Fibroblast of skin of right biceps (primary cell): Measurements from ENCODE around the gene TIPRL.
"Not testable (repeated sequence)": the region's sequence is repeated elsewhere in the genome, so short reads cannot be mapped to it uniquely, and the experiment has no call there.

Experiments used
- DNase-seq: peaks from one replicate; pipeline ENCODE4 v3.0.0-alpha.2; 2013

The TIPRL gene

DNA sequence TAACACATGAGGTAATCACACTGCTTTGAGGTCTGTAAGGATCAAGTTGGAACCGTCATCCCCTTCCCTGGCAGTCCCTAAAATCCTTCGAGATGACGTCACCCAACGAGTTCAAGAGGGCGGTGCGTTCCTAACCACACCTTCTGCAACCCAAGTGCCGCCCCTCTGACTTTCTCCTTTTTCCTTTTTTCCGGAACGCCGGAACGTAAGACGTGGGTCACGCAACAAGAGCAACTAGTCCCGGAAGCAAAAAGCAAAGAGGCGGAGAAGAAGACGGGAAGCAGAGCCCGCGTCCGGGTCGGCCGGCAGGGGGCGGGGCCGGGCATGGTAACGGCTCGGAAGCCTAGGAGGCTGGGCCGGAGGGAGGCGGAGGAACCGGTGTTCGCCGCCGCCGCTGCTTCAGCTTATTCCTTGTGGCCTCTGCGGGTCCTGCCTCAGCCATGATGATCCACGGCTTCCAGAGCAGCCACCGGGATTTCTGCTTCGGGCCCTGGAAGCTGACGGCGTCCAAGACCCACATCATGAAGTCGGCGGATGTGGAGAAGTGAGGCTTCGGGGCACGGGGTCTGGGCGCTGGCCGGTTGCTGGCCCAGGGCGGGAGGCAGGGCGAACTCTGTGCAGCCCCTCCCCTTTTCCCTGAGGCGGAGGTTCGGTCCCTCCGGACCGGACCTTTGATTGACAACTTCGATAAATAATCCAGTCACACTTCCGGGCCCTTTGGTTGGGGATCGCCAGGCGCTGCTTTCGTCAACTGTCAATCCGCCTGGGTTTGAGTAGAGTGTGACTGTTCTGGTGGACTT lies at the start of gene TIPRL:
TIPRL (plus strand) TSS at position 325 of the 800 bp plus-strand sequence; CDS start at position 441, 116 bp downstream.
- peak; percentile 100 for DNase-seq

DNA sequence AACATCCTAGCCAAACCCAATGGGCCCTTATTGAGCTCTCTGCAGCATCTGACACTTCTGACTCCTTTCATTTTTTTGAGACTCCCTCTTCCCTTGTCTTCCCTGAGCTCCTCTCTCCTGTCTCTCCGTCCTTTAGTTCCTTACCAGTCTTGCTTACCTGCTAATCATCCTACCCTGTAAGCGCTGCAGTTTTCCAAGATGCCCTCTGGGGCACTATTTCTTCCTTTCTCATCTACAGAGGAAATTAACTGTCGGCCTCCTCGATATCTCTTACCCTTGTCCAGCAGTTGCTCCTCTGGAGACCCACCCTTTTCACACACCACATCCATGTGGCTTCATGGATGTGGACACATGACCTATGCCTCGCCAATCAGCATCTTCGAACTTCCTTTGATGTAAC lies 48.8 kb upstream of the TIPRL start:
- no peak for DNase-seq

DNA sequence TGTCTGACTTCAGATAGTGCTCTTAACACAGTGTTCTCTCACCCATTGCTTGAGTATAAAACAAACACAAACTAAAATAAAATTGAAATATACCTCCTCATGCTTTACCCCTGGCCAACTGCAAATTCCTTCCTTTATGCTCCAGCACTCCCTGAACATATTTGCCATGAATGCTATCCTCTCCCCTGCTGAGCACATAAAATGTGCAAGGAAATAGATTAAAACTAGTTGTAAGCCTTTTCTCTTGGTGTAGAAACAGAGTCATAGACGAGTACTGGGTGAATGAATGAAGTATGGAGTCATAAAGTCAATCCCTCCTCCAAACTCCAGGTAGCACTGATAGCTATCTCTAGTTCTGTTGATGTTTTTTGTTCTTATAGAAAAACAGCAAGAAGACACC lies 44.6 kb upstream of the TIPRL start:
- no peak for DNase-seq

DNA sequence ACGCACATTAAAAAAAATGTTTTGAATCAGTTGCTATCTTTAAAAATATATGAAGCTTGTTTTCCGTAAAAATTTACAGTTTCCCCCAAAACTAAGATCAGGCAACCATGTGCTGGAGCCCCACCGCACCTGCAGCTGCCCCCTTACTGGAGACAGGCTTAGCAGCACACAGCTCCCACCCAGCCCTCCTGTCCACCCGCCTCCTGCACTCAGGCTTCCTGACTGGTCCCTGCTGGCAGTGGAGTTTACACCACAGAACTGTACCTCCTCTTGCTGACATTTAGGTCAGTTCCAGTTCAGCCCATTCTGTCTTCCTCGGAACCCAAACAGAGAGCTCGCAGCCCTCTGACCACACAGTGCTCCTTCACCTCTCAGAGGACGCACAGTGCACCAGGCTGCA lies 44.1 kb upstream of the TIPRL start:
- no peak for DNase-seq

DNA sequence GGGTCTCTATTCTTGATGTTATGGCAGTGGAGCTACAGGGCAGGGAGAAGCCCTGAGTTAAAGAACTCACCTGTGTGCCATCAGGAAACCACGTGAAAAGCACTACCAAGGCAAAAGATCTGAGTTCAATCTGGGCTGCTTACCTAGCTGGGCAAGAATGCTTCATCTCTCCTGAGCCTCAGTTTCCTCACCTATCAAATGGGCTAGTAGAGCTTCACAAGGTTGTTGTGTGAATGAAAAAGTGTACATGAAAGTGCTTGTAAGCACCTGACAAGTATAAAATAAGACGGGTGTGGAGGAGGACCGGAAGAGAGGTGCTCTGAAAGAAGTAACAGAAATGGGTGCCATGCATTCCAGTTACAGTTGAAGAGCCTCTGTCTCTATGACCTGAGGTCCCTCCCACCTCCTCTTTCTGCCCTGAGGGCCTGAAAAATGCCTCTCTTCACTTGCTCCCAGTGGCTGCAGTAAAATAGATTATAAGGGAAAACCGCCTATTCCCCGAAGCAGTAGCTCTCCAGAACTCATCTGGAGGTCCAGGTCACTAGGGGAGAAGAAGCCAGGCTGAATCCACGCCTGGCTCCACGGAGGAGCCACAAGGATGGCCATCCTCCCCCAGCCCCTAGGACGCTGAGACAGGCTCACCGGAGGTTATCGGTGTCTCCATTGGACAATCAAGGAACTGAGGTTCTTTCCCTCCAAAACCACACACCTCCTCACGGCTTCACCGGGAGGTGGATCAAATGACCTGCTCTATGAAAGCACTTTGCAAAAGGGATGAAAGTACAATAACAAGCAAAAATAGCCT lies 43.4 kb upstream of the TIPRL start:
- DNase-seq: no peak

DNA sequence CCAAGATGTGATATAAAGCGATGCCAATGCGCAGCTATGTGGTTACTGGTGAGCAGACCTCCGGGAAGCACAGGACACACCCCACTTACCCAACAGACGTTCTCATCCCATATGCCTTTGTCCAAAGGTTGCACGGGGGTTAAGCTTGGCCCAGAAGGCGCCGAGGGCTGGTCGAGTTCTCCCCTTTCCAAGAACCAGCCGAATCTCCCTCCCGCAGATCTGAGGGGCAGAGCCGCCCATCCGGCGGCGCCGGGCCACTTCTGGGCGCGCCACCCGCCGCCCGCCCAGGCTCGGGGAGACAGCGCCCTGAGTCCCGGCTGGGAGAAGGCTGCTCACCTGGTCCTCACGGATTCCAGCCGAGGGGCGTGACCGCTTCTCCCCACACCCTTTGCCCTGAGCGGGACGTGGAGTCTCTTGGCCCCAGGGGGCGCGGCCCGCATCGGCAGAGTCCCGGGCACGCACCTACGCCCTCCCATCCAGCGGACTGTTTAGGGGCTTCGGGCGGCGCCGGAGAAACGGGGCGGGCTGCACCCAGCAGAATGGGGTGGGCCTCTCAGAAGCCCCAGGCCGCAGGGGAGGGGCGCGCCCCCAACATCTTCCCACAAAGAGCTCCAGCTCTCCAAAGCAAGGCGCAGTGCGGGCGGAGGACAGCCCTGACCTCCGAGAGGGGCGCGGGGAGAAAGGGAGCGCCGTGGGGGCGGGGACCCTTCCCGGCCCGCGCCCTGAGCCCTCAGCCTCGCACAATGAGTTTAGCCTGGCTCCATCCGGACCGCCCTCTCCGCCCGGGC lies 42.6 kb upstream of the TIPRL start:
- peak; percentile 19 for DNase-seq

DNA sequence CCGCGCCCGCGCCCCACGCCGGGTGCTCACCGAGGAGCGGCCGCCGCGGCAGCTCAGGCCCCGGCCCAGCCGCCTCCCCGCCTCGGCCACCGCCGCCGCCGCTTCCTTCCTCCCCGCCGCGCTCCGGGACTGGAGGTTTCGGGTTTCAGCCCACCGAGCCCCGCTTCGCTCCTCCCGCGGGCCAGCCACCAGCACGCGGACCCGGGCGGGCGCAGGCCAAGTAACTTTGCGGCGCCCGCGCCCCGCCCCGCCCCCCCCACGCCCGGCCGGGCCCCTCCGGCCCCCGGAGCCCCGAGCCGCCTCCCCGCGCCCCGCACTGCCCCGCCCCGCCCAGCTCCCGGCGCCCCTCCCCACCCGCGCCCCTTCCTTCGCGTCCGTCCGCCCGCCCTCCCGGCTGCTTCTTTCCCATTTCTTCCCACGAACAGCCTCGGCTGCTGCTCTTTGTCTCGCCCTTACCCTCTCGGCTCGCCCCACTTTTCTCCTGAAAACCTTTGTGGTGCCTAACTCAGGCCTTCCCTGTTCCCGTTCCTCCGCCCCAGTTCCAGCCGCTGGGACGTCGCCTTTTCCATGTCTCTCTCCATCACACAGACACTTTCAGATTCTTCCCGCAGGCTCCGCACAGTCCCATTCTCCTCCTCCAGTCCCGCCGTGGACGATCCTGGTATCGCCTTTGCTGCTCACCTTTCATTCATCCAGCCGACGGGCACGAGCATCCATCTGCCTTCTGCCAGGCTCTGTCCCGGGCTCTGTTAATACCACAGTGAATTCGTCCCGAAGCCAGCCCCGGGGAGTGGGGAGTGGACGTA lies 41.9 kb upstream of the TIPRL start, which contains the start of gene GPR161:
GPR161 (minus strand) TSS at position 222 of the 806 bp plus-strand sequence. CDS start 32,080 bp downstream, outside the sequence.
- DNase-seq: peak; percentile 58

DNA sequence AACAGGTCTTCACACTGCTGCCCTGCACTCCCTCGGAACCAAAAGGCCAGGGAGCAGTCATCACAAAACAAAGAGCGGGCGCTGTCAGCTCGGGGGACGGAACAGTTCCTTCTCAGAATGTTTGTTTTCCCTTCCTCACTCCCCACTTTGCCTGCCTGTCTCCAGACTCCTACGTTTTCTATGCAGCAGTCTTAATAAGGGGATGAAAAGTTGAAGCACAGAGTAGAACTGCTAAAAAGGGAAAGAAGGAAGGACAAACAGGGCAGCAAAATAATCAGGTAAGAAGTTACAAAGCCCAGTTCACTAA lies 41.3 kb upstream of the TIPRL start:
- DNase-seq: no peak

DNA sequence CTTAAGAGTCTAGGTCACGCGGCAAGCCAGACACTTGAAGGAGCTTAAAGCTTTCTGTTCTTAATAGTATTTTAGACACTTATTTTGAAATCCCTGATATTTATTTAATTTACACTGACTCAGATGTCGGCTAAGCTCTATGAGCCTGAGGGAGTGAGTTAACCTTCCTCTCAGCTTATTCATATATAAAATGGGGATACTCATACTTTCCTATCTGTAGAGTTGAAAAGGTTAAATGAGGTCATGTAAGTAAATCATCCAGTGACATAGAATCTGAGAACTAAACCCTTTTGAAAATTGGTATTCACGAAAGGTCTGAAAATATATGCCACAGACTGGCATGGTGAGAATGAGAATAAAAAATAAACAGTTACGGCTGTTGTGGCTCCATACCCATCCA lies 40.6 kb upstream of the TIPRL start:
- peak; percentile 57 for DNase-seq

DNA sequence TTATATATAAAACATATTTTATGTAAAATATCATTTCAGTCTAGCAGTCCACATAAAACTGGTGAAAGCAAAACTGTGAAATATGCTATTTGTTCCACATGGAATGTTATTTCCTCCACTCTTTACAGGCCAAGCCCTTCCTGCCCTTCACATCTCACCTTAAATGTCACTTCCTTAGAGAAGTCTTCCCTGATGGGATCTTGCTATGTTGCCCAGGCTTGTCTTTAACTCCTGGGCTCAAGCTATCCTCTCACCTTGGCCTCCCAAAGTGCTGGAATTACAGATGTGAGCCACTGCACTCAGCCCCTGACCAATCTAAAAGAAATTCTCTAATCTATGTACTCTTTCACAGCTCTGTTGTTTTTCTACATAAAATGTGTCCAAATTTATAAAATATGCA lies 39.7 kb upstream of the TIPRL start:
- no peak for DNase-seq

DNA sequence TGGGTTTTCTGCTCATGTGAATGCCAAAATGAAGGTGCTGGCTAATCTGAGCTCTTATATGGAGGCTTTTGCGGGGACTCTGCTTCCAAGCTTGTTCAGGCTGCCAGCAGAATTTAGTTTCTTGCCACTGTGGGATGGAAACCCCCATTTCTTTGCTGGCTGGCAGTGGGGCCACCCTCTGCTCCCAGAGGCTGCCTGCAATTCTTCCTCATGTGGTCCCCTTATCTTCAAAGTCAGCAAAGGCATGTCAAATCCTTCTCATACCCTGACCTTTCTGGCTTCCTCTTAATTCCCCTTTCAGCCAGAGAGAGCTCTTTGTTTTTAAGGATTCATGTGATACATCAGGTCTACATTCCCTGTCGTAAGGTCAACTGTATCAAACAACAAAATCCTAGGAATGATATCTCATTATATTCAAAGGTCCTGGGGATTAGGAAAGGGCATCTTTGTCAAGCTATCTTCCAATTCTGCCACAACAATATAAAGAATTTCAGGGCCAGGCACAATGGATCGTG lies 36.8 kb upstream of the TIPRL start:
- DNase-seq: no peak

DNA sequence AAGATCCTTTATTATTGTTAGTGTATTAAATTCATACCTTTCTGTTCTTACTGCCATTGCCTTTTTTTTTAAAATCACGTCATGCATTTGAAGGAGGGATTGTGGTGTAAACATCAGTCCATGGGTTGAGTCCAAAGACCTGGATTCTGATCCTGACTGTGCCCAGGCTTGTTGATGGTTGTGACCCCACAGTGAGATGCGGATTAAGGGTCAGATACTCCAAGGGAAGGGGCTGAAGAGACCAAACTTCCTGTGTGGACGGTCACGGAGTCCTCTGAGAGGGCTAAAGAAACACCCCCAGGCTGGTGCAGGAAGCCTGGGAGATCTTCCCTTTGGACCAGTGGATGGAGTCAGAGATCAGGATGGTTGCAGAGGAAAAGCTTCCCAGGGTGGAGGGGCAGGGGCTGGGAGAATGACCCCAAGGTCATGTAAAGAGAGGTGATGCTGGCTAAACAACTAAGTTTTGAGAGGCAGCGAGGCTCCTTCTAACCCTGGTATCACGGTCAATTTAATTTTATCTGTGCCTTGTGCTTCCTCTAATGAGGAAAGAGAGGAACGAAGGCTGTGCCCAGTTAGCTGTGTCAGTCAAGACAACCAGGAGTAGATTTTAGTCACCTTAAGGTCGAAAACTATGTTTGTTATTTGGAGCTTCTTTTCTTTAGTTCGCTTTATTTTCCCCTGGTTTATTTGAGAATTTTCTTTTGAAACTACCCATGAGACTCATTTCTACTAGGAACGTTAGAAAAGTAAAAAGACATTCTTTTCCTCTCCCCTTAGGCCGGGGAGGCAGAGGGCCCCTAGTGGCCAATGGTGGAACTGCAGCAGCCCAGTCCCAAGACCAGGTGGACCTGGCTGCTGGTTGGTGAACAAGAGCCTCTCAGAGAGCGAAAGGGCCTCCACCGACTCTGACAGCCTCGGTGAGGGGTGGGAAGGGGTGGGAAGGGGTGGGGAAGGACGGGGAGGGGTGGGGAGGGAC lies 33.3 kb upstream of the TIPRL start:
- DNase-seq: peak; percentile 75

DNA sequence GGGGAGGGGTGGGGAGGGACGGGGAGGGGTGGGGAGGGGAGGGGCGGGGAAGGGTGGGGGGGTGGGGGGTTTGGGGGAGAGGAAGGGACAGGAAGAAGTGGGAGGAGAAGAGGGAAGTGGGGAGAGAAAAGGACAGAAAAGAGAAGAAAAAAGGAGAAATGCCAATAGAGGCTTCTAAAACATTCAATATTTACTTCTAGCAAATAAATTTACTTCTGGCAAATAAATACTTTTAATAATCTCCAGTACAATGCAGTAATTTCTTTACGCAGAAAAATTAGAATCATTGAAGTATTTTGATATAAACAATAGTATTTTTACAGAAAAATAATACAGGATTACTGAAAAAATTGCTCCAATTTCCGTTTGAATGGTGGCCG lies 32.6 kb upstream of the TIPRL start:
- DNase-seq: no peak

DNA sequence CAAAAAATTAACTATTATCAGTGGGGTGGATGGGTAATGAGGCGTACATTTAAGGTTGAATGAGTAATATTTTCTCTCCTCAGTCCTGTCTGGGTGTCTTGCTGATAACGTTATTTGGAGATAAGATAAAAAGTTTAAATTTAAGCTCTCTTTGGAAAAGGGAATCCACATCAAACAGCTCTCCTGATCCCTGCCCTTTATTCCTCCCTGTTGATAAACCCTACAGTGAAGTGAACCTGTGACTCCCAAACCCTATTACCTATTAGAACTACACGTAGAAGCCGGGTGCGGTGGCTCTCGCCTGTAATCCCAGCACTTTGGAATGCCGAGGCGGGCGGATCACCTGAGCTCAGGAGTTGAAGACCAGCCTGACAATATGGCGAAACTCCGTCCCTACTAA lies 32.1 kb upstream of the TIPRL start:
- DNase-seq: no peak

DNA sequence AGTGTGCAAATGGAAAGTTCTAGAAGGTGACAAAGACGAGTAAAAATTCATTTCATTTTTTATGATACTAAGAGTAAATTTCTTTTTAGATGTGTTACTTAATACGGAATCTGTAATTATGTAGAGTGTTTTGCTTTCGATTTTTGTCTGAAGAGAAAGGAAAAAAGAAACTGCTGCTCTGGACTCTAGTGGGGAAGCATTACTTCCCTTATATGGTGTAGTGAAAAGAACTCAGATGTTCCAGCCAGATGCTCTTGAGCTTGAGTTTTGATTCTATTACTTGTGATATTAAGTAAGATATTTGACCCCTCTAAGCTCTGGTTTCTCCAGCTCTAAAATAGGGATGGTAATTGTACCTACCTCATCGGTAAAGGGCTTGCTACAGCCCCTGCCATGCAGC lies 29.8 kb upstream of the TIPRL start:
- no peak for DNase-seq

DNA sequence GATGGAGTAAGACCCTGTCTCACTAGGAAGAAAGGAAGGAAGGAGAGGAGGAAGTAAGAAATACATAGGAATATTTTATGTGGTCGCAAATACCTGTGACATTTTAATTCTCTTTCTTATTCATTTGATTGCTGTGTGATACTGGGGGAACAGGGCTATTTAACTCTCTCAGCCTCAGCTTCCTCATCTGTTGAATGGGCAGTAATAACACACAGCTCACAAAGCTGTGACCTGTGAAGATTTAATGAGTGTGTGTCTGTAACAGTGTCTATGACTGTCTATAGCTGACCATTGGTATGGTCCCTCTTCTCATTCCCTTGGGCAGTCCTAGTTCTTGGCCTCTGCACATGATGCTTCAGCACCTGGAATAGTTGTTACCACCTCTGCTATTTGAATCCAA lies 28.5 kb upstream of the TIPRL start:
- no peak for DNase-seq

DNA sequence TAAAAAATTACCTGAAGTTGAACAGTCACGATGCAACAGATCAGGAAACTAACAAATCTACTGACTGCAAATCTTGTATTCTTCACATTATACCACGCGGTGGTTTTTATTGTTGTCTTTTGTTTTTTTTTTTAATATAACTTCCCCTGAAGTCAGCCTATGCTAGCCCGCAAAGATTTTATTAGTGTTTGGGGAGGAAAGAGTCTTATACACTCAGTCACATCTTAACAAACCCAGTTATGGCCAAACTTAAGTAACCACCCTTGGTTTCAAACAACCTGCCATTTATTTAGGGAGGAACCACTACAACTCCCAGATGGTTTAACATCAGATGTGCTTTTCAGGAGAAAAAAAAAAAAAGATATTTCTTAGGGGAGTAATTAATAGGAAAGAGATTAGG lies 26.8 kb upstream of the TIPRL start:
- DNase-seq: no peak

DNA sequence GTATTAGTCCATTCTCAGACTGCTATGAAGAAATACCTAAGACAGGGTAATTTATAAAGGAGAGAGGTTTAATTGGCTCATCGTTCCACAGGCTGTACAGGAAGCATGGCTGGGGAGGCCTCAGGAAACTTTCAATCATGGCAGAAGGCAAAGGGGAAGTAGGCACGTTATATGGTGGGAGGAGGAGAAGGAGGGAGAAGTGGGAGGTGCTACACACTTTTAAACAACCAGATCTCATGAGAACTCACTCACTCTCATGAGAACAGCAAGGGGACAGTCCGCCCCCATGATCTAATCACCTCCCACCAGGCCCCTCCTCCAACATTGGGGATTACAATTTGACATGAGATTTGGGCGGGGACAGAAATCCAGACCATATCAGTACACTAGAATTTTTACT lies 24.1 kb upstream of the TIPRL start:
- DNase-seq: not testable (repeated sequence)

DNA sequence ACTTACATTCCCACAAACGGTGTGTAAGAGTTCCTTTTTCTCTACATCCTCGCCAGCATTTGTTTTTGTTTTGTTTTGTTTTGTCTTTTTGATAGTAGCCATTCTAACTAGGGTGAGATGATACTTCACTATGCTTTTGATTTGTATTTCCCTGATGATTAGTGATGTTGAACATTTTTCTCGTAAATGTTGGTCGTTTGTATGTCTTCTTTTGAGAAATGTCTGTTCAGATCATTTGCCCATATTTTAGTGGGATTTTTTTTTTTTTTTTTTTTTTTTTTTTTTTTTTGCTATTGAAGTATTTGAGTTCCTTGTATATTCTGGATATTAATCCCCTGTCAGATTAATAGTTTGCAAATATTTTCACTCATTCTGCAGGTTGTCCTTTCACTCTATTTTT lies 22.9 kb upstream of the TIPRL start:
- DNase-seq: no peak

DNA sequence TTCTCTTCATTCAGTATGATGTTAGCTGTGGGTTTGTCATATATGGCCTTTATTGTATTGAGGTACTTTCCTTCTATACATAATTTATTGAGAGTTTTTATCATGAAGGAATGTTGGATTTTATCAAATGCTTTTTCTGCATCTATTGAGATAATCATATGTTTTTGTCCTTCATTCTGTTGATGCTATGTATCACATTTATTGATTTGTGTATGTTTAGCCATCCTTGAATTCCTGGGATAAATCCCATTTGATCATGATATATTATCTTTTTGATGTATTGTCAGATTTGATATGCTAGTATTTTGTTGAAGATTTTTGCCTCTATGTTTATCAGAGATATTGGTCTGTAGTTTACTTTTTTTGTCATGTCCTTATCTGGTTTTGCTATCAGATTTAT lies 21.1 kb upstream of the TIPRL start:
- no peak for DNase-seq

DNA sequence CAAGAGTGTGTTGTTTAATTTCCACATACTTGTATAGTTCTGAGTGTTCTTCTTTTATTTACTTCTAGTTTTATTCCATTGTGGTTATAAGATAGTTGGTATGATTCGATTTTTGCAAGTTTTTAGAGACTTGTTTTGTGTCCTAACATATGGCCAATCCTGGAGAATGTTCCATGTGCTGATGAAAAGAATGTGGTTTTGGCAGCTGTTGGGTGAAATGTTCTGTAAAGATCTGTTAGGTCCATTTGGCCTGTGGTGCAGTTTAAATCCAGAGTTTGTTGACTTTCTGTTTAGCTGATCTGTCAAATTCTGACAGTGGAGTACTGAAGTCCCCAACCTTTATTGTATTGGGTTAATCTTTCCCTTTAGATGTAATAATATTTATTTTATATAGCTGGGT lies 19.5 kb upstream of the TIPRL start:
- no peak for DNase-seq
